H1 (cell line): ENCODE data around the gene MRPL50. TPM values are rescaled to one million over a fixed set of nuclear protein-coding genes. Genes with fewer than 3 reads are reported as not detected.

Source experiments
- HDAC2 ChIP-seq, 2 experiments: fragments of 300-600 bp in 1 of 2; sonication (generic) in 1 of 2; IDR thresholded peaks; 2 replicates each; pipeline ENCODE4 v1.6.1; 2011 to 2012; ENCODE audit warnings: low read depth in 2 of 2, low read length in 2 of 2, mild to moderate bottlenecking in 2 of 2, moderate library complexity in 2 of 2, borderline replicate concordance in 1 of 2, inconsistent platforms in 1 of 2
- SP1 ChIP-seq: IDR thresholded peaks from 2 replicates; pipeline ENCODE4 v1.6.1; 2011; ENCODE audit warnings: low read depth, low read length
- polyA plus RNA-seq, 7 experiments: library from polyadenylated mRNA; depleted of rRNA in 3 of 7; stranded (reverse) in 5 of 7; unstranded in 2 of 7; fragments of >200 nt in 5 of 7; fragments of 200-250 nt in 2 of 7; gene quantifications; 1 replicate in 5 of 7; 2 replicates in 1 of 7; 4 replicates in 1 of 7; pipeline versions ENCODE4 v1.2.1 to v1.2.3, GENCODE V29; 2011 to 2013; ENCODE audit warnings: missing spikeins in 2 of 7, mixed read lengths in 2 of 7
- total RNA-seq: library from RNA; stranded (reverse); fragmentation: NEBNext Ultra II Directional; extraction: Animal tissue kit (Norgen Biotek cat#: 25700); gene quantifications from 2 replicates; pipeline ENCODE4 v1.2.1, GENCODE V29; 2021

Gene MRPL50
- total and polyA plus RNA-seq, 2 of the 8 experiments (the other 6 are each of a cell fraction or from before 2014, with no cell fraction given), result 17.8 to 25.1 TPM

- TF ChIP-seq HDAC2 (IDR thresholded peaks at IDR 0.05; ENCODE audit: borderline replicate concordance in 1 of 2, low read depth in 2 of 2, low read length in 2 of 2) (no peak), SP1 (no peak)
Observed at GRCh38 chr9:101434998-101435397, 36.6 kb upstream of the MRPL50 start (continued).
